GM23248 (cell line): ENCODE measurements around the gene PPP1CB.

Source experiments
- EZH2 ChIP-seq: fragments of 200-600 bp; sonication (generic); IDR thresholded peaks from 2 replicates; pipeline ENCODE4 v1.6.1; 2018; ENCODE audit warnings: antibody characterized with exemption, mild to moderate bottlenecking; ENCODE audit not compliant: insufficient read depth, poor library complexity, severe bottlenecking
- EZH2phosphoT487 ChIP-seq: fragments of 200-600 bp; sonication (generic); IDR thresholded peaks from 2 replicates; pipeline ENCODE4 v1.6.1; 2018; ENCODE audit warnings: antibody characterized with exemption, moderate library complexity, mild to moderate bottlenecking, low read depth; ENCODE audit not compliant: insufficient read depth

- no peak for TF ChIP-seq EZH2
- no peak for TF ChIP-seq EZH2phosphoT487
Observed at GRCh38 chr2:28758459-28758858, 6.8 kb downstream of the PPP1CB start.
